IMR-90 (cell line): ENCODE results near the gene MICOS13. TPM values are rescaled to one million over a fixed set of nuclear protein-coding genes. Genes with fewer than 3 reads are reported as not detected.

ENCODE experiments used
- ATAC-seq: fragments of 200-7000 bp; cut with Tn5 transposase; 2 replicates; pipeline ENCODE4 v1.9.1; 2020; ENCODE audit warnings: low read depth, mild to moderate bottlenecking, moderate library complexity
- BruUV-seq: library from RNA; stranded (reverse); fragments of 400-500 nt; replicated peaks from 2 replicates; lab custom pipeline; 2021; lab: Mats Ljungman, UMichigan
- CTCF ChIA-PET: fragments of 300-600 bp; formaldehyde crosslinking; extraction: SDS; loops from one replicate; lab custom pipeline; 2021; ENCODE audit warnings: antibody characterized with exemption; lab: Yijun Ruan, JAX
- POLR2A ChIA-PET: fragments of 300-600 bp; sonication (Branson Sonifier 250); formaldehyde crosslinking; loops from one replicate; lab custom pipeline; 2022; ENCODE audit warnings: antibody characterized with exemption; ENCODE audit not compliant: unreplicated experiment; lab: Charles Lee
- DNase-seq: peaks from one replicate; pipeline ENCODE4 v3.0.0; 2013
- H2AFZ ChIP-seq: replicated peaks from 2 replicates; pipeline ENCODE3; 2013; ENCODE audit warnings: low read length, mild to moderate bottlenecking; ENCODE audit not compliant: poor library complexity
- H2AK5ac ChIP-seq: 2 replicates; pipeline ENCODE4 v1.6.1; 2013; ENCODE audit warnings: low read depth, low read length, inconsistent platforms
- H2AK9ac ChIP-seq: replicated peaks from 2 replicates; pipeline ENCODE3; 2013; ENCODE audit warnings: mild to moderate bottlenecking, low read depth, low read length, moderate library complexity; ENCODE audit not compliant: poor library complexity
- H2BK120ac ChIP-seq: 2 replicates; pipeline ENCODE4 v1.6.1; 2013; ENCODE audit warnings: low read depth, low read length, inconsistent platforms
- H2BK15ac ChIP-seq: 3 replicates; pipeline ENCODE4 v1.6.1; 2013; ENCODE audit warnings: low read depth, low read length, inconsistent platforms
- H2BK20ac ChIP-seq: 2 replicates; pipeline ENCODE4 v1.6.1; 2013; ENCODE audit warnings: low read depth, mild to moderate bottlenecking, inconsistent platforms, low read length, moderate library complexity
- H2BK5ac ChIP-seq: 2 replicates; pipeline ENCODE4 v1.6.1; 2013; ENCODE audit warnings: mild to moderate bottlenecking, low read depth, low read length, inconsistent platforms; ENCODE audit not compliant: poor library complexity, severe bottlenecking
- H3K14ac ChIP-seq: replicated peaks from 2 replicates; pipeline ENCODE4 v1.6.1; 2013; ENCODE audit warnings: low read depth, low read length, inconsistent platforms
- H3K18ac ChIP-seq: 2 replicates; pipeline ENCODE4 v1.6.1; 2013; ENCODE audit warnings: low read depth, low read length, control low read depth
- H3K23ac ChIP-seq: 2 replicates; pipeline ENCODE4 v1.6.1; 2013; ENCODE audit warnings: low read depth, low read length, inconsistent platforms
- H3K27ac ChIP-seq: 2 replicates; pipeline ENCODE4 v1.5.1; 2013; ENCODE audit warnings: mild to moderate bottlenecking, control low read depth, low read length; ENCODE audit not compliant: insufficient read depth
- H3K27me3 ChIP-seq: 2 replicates; pipeline ENCODE4 v1.6.1; 2013; ENCODE audit warnings: low read length; ENCODE audit not compliant: control insufficient read depth, insufficient read depth
- H3K36me3 ChIP-seq: 2 replicates; pipeline ENCODE4 v1.6.1; 2013; ENCODE audit warnings: low read length, mixed read lengths; ENCODE audit not compliant: control insufficient read depth, insufficient read depth
- H3K4ac ChIP-seq: 2 replicates; pipeline ENCODE4 v1.6.1; 2013; ENCODE audit warnings: low read depth, low read length, inconsistent platforms
- H3K4me1 ChIP-seq: 2 replicates; pipeline ENCODE4 v1.6.1; 2013; ENCODE audit warnings: low read length, mixed read lengths; ENCODE audit not compliant: control insufficient read depth, insufficient read depth
- H3K4me2 ChIP-seq: 2 replicates; pipeline ENCODE4 v1.6.1; 2013; ENCODE audit warnings: low read depth, mild to moderate bottlenecking, control low read depth, low read length, moderate library complexity
- H3K4me3 ChIP-seq: 2 replicates; pipeline ENCODE4 v1.5.1; 2013; ENCODE audit warnings: low read depth, mild to moderate bottlenecking, control low read depth, low read length, moderate library complexity; ENCODE audit not compliant: insufficient read depth
- H3K56ac ChIP-seq: 2 replicates; pipeline ENCODE4 v1.6.1; 2013; ENCODE audit warnings: low read length, inconsistent platforms; ENCODE audit not compliant: insufficient read depth; ENCODE audit errors: extremely low read depth
- H3K79me1 ChIP-seq, 2 experiments: 2 replicates each; pipeline ENCODE4 v1.6.1; 2013; ENCODE audit warnings: low read length in 2 of 2, inconsistent platforms in 1 of 2, low read depth in 1 of 2
- H3K9ac ChIP-seq: 2 replicates; pipeline ENCODE4 v1.6.1; 2013; ENCODE audit warnings: low read depth, low read length, control low read depth
- H3K9me1 ChIP-seq: 2 replicates; pipeline ENCODE4 v1.6.1; 2013; ENCODE audit warnings: low read length, inconsistent platforms; ENCODE audit not compliant: insufficient read depth
- H3K9me3 ChIP-seq: 2 replicates; pipeline ENCODE4 v1.6.1; 2013; ENCODE audit warnings: low read length; ENCODE audit not compliant: control insufficient read depth, insufficient read depth
- H4K20me1 ChIP-seq: 2 replicates; pipeline ENCODE4 v1.6.1; 2013; ENCODE audit warnings: low read length, inconsistent platforms; ENCODE audit not compliant: insufficient read depth
- H4K5ac ChIP-seq: 2 replicates; pipeline ENCODE4 v1.6.1; 2013; ENCODE audit warnings: mild to moderate bottlenecking, low read depth, low read length, control low read depth
- H4K8ac ChIP-seq, 2 experiments: 2 replicates each; pipeline ENCODE4 v1.6.1; 2013; ENCODE audit warnings: low read depth in 2 of 2, low read length in 2 of 2, control low read depth in 1 of 2, inconsistent platforms in 1 of 2
- H4K91ac ChIP-seq: 2 replicates; pipeline ENCODE4 v1.6.1; 2013; ENCODE audit warnings: low read depth, low read length, inconsistent platforms; ENCODE audit not compliant: insufficient read depth
- CEBPB ChIP-seq: IDR thresholded peaks from 2 replicates; pipeline ENCODE4 v1.6.1; 2012; ENCODE audit warnings: low read depth, low read length, improper control_type of control experiment
- CHD1 ChIP-seq: IDR thresholded peaks from 2 replicates; pipeline ENCODE4 v1.6.1; 2012; ENCODE audit warnings: low read depth, low read length, improper control_type of control experiment
- FOS ChIP-seq: fragments of 150-350 bp; IDR thresholded peaks from 2 replicates; pipeline ENCODE4 v1.6.1; 2016; ENCODE audit warnings: low read depth, low read length
- MAFK ChIP-seq: IDR thresholded peaks from 2 replicates; pipeline ENCODE4 v1.6.1; 2012; ENCODE audit warnings: low read depth, low read length, improper control_type of control experiment
- MAZ ChIP-seq: IDR thresholded peaks from 2 replicates; pipeline ENCODE4 v1.6.1; 2012; ENCODE audit warnings: low read depth, mild to moderate bottlenecking, low read length, improper control_type of control experiment, moderate library complexity, borderline replicate concordance
- POLR2A ChIP-seq: IDR thresholded peaks from 2 replicates; pipeline ENCODE4 v1.6.1; 2012; ENCODE audit warnings: mild to moderate bottlenecking, low read depth, low read length
- RAD21 ChIP-seq: IDR thresholded peaks from 2 replicates; pipeline ENCODE4 v1.6.1; 2012; ENCODE audit warnings: low read length, improper control_type of control experiment
- RCOR1 ChIP-seq: IDR thresholded peaks from 2 replicates; pipeline ENCODE4 v1.6.1; 2012; ENCODE audit warnings: mild to moderate bottlenecking, low read length, improper control_type of control experiment; ENCODE audit not compliant: insufficient replicate concordance
- RFX5 ChIP-seq: IDR thresholded peaks from 2 replicates; pipeline ENCODE4 v1.8.0; 2012; ENCODE audit warnings: low read depth, mild to moderate bottlenecking, low read length, moderate library complexity
- SMC3 ChIP-seq: fragments of 150-350 bp; IDR thresholded peaks from 2 replicates; pipeline ENCODE4 v1.6.1; 2016; ENCODE audit warnings: low read depth, mild to moderate bottlenecking, antibody characterized with exemption, low read length, moderate library complexity
- WGBS, 2 experiments: methylation state at CpG; one replicate each; pipeline versions ENCODE4 v1.1.5 to v1.1.7; 2013; ENCODE audit warnings: missing lambda C conversion rate in 2 of 2; ENCODE audit not compliant: insufficient read length in 1 of 2; ENCODE audit errors: extremely low coverage in 2 of 2; 5-methylcytosine and 5-hydroxymethylcytosine counted together
- dilution Hi-C: fragments of 300-500 bp; cut with HindIII; formaldehyde crosslinking; loops from one replicate; pipeline ENCODE4 v1.14.3; 2018; ENCODE audit warnings: low sequenced_read_pairs; ENCODE audit not compliant: unreplicated experiment
- in situ Hi-C: fragments of 300-500 bp; cut with MboI; formaldehyde crosslinking; loops from 3 replicates; pipeline ENCODE4 v1.14.3; 2019; ENCODE audit warnings: low sequenced_read_pairs, inconsistent platforms, mixed read lengths
- intact Hi-C: fragments of 100-400 bp; cut with micrococcal nuclease; formaldehyde crosslinking; loops from 2 replicates; pipeline ENCODE4 v1.10.0; 2022
- polyA plus RNA-seq, 3 experiments: library from polyadenylated mRNA; depleted of rRNA; stranded (reverse); fragments of >200 nt; gene quantifications; 2 replicates each; pipeline ENCODE4 v1.2.3, GENCODE V29; 2012; ENCODE audit warnings: low replicate concordance in 1 of 3
- total RNA-seq: library from RNA; depleted of rRNA; stranded (reverse); fragments of >200 nt; gene quantifications from 2 replicates; pipeline ENCODE4 v1.2.3, GENCODE V29; 2012
- TF ChIP-seq, protein P1 (sequence below): fragments of 150-350 bp; IDR thresholded peaks from 2 replicates; pipeline ENCODE4 v1.6.1; 2016; ENCODE audit warnings: low read depth, mild to moderate bottlenecking, low read length, moderate library complexity, borderline replicate concordance
- TF ChIP-seq, protein P2 (sequence below): fragments of 150-350 bp; IDR thresholded peaks from 2 replicates; pipeline ENCODE4 v1.6.1; 2017; ENCODE audit warnings: mild to moderate bottlenecking, antibody characterized with exemption, low read length, low read depth
- TF ChIP-seq, protein P3 (sequence below): conservative IDR thresholded peaks from 2 replicates; pipeline ENCODE4 v1.5.1; 2012; ENCODE audit warnings: mild to moderate bottlenecking, low read depth, low read length, improper control_type of control experiment

The MICOS13 gene
- total and polyA plus RNA-seq, 2 of the 4 experiments (the other 2 are of a cell fraction) = 14.5 to 48.9 TPM

GRCh38 chr19:5628919-5629481 is 51.3 kb downstream of the MICOS13 start:
- no peak overlapping the region for H2AFZ ChIP-seq
- H3K36me3 ChIP-seq = peaks cover 45% of the 10 kb centered on the region
- H2BK5ac ChIP-seq = no peak overlapping the region
- peaks cover 97% of the 10 kb centered on the region for H4K20me1 ChIP-seq
- H3K4me1 ChIP-seq = peaks cover 22% of the 10 kb centered on the region
- H3K9ac ChIP-seq = no peak overlapping the region
- no CpG with 5 or more reads among the region's 9 CpGs for WGBS, 2 experiments
- no peak overlapping the region for H3K4ac ChIP-seq
- H3K23ac ChIP-seq = no peak overlapping the region
- no peak overlapping the region for H2BK15ac ChIP-seq
- H3K18ac ChIP-seq = no peak overlapping the region
- no peak overlapping the region for H3K4me3 ChIP-seq
- H3K9me1 ChIP-seq = peaks cover 20% of the 10 kb centered on the region
- peaks cover 0 to 78% of the 10 kb centered on the region in 2 experiments; a peak in 3 of 4 replicates for H3K79me1 ChIP-seq
- no peak overlapping the region for H4K91ac ChIP-seq
- no peak overlapping the region for H4K5ac ChIP-seq
- BruUV-seq = no TSS peak
- H3K27ac ChIP-seq = no peak overlapping the region; the same call in 1 of the 2 replicates
- intact Hi-C loops = no loop called here
- dilution Hi-C loops = no loop called here
- no peak overlapping the region for H2AK9ac ChIP-seq
- no peak overlapping the region for H3K4me2 ChIP-seq
- H2BK120ac ChIP-seq = no peak overlapping the region
- H3K27me3 ChIP-seq = no peaks in the 10 kb centered on the region
- ATAC-seq (no peak), DNase-seq (no peak)
- ChIA-PET CTCF (no interaction called here), POLR2A (no interaction called here)
- no peak overlapping the region for H2BK20ac ChIP-seq
- H3K9me3 ChIP-seq = no peaks in the 10 kb centered on the region
- H3K14ac ChIP-seq = no peak overlapping the region
- H4K8ac ChIP-seq = no peak overlapping the region
- in situ Hi-C loops = no loop called here
- no peak overlapping the region for H2AK5ac ChIP-seq
- TF ChIP-seq, protein P1, sequence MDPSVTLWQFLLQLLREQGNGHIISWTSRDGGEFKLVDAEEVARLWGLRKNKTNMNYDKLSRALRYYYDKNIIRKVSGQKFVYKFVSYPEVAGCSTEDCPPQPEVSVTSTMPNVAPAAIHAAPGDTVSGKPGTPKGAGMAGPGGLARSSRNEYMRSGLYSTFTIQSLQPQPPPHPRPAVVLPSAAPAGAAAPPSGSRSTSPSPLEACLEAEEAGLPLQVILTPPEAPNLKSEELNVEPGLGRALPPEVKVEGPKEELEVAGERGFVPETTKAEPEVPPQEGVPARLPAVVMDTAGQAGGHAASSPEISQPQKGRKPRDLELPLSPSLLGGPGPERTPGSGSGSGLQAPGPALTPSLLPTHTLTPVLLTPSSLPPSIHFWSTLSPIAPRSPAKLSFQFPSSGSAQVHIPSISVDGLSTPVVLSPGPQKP = no peak
- TF ChIP-seq CEBPB = no peak
- TF ChIP-seq MAZ = no peak
- no peak for TF ChIP-seq SMC3
- no peak for TF ChIP-seq RAD21
- TF ChIP-seq POLR2A = no peak
- TF ChIP-seq, protein P2, sequence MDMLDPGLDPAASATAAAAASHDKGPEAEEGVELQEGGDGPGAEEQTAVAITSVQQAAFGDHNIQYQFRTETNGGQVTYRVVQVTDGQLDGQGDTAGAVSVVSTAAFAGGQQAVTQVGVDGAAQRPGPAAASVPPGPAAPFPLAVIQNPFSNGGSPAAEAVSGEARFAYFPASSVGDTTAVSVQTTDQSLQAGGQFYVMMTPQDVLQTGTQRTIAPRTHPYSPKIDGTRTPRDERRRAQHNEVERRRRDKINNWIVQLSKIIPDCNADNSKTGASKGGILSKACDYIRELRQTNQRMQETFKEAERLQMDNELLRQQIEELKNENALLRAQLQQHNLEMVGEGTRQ = no peak
- no peak for TF ChIP-seq CHD1
- TF ChIP-seq, protein P3, sequence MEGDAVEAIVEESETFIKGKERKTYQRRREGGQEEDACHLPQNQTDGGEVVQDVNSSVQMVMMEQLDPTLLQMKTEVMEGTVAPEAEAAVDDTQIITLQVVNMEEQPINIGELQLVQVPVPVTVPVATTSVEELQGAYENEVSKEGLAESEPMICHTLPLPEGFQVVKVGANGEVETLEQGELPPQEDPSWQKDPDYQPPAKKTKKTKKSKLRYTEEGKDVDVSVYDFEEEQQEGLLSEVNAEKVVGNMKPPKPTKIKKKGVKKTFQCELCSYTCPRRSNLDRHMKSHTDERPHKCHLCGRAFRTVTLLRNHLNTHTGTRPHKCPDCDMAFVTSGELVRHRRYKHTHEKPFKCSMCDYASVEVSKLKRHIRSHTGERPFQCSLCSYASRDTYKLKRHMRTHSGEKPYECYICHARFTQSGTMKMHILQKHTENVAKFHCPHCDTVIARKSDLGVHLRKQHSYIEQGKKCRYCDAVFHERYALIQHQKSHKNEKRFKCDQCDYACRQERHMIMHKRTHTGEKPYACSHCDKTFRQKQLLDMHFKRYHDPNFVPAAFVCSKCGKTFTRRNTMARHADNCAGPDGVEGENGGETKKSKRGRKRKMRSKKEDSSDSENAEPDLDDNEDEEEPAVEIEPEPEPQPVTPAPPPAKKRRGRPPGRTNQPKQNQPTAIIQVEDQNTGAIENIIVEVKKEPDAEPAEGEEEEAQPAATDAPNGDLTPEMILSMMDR = no peak
- TF ChIP-seq RFX5 = no peak
- TF ChIP-seq RCOR1 = no peak
- TF ChIP-seq MAFK = no peak
- TF ChIP-seq FOS = no peak
- no peak overlapping the region for H3K56ac ChIP-seq
